Ishikawa (cell line): ENCODE data around the gene CYP4F11.

Experiments used
- CEBPB ChIP-seq: IDR thresholded peaks from 2 replicates; pipeline ENCODE4 v1.6.1; 2012
- CREB1 ChIP-seq: IDR thresholded peaks from 2 replicates; pipeline ENCODE4 v1.6.1; 2012; ENCODE audit warnings: low read depth
- EGR1 ChIP-seq: IDR thresholded peaks from 2 replicates; pipeline ENCODE4 v1.6.1; 2012
- EP300 ChIP-seq: IDR thresholded peaks from 2 replicates; pipeline ENCODE4 v1.6.1; 2012; ENCODE audit warnings: borderline replicate concordance
- FOXM1 ChIP-seq: IDR thresholded peaks from 2 replicates; pipeline ENCODE4 v1.6.1; 2012; ENCODE audit warnings: low read depth, borderline replicate concordance
- MAX ChIP-seq: IDR thresholded peaks from 2 replicates; pipeline ENCODE4 v1.6.1; 2012
- NFIC ChIP-seq: IDR thresholded peaks from 2 replicates; pipeline ENCODE4 v1.6.1; 2012
- RAD21 ChIP-seq: IDR thresholded peaks from 2 replicates; pipeline ENCODE4 v1.6.1; 2012; ENCODE audit warnings: low read depth
- REST ChIP-seq: IDR thresholded peaks from 2 replicates; pipeline ENCODE4 v1.6.1; 2012; ENCODE audit warnings: low read depth, mild to moderate bottlenecking
- TAF1 ChIP-seq: IDR thresholded peaks from 2 replicates; pipeline ENCODE4 v1.6.1; 2012; ENCODE audit warnings: low read depth, mild to moderate bottlenecking
- TCF12 ChIP-seq: IDR thresholded peaks from 2 replicates; pipeline ENCODE4 v1.6.1; 2012; ENCODE audit warnings: low read depth
- TEAD4 ChIP-seq: IDR thresholded peaks from 2 replicates; pipeline ENCODE4 v1.6.1; 2012
- USF1 ChIP-seq: IDR thresholded peaks from 2 replicates; pipeline ENCODE4 v1.6.1; 2012
- YY1 ChIP-seq: IDR thresholded peaks from 2 replicates; pipeline ENCODE4 v1.6.1; 2012; ENCODE audit warnings: low read depth
- ZBTB7A ChIP-seq: IDR thresholded peaks from 2 replicates; pipeline ENCODE4 v1.6.1; 2012; ENCODE audit warnings: low read depth

The CYP4F11 gene

GRCh38 chr19:15934332-15935078 is at the start of gene CYP4F11:
Gene CYP4F11, minus strand, starts transcription at chr19:15934529. Its CDS starts 121 bp downstream, at chr19:15934408.
- TF ChIP-seq TCF12 (no peak), NFIC (peak; percentile 85)

GRCh38 chr19:15979293-15979692 is 45.0 kb upstream of the CYP4F11 start:
- TF ChIP-seq REST (no peak), YY1 (no peak), TAF1 (no peak), USF1 (no peak), CEBPB (no peak), FOXM1 (no peak), ZBTB7A (no peak), EGR1 (no peak), TCF12 (no peak), NFIC (no peak), MAX (no peak), CREB1 (no peak), RAD21 (no peak), EP300 (no peak), TEAD4 (no peak)

GRCh38 chr19:15977690-15978089 is 43.4 kb upstream of the CYP4F11 start:
- no peak for TF ChIP-seq EP300
- TF ChIP-seq EGR1 = no peak
- TF ChIP-seq NFIC = no peak
- TF ChIP-seq REST = no peak

GRCh38 chr19:15976836-15977689 is 42.7 kb upstream of the CYP4F11 start:
- TF ChIP-seq USF1 (no peak), CREB1 (no peak), ZBTB7A (no peak), FOXM1 (no peak), TEAD4 (no peak), REST (no peak), EGR1 (no peak), NFIC (no peak), TAF1 (no peak), YY1 (no peak), RAD21 (no peak), TCF12 (no peak), MAX (no peak), CEBPB (no peak)
